Uterus (tissue), 4 donors: Measurements from ENCODE around the gene DCDC2B. TPM values are rescaled to one million over a fixed set of nuclear protein-coding genes. Genes with fewer than 3 reads are reported as not detected.

Source experiments
- DNase-seq, 2 donors: peaks; one replicate each; pipeline ENCODE4 v3.0.0-alpha.2; 2019 to 2020
- H3K27ac ChIP-seq, 2 donors: fragments of 200-600 bp; sonication (generic); 1 replicate in 1 of 2; 2 replicates in 1 of 2; pipeline ENCODE4 v1.5.1; 2016 to 2018
- H3K27me3 ChIP-seq, 2 donors: fragments of 200-600 bp; sonication (generic); one replicate each; pipeline ENCODE4 v1.5.1; 2018 to 2019; ENCODE audit warnings: control low read depth in 1 of 2
- H3K36me3 ChIP-seq, 2 donors: fragments of 200-600 bp; sonication (generic); one replicate each; pipeline ENCODE4 v1.5.1; 2019; ENCODE audit warnings: control low read depth in 1 of 2
- H3K4me1 ChIP-seq, 2 donors: fragments of 200-600 bp; sonication (generic); one replicate each; pipeline ENCODE4 v1.5.1; 2018 to 2019; ENCODE audit warnings: control low read depth in 1 of 2
- H3K4me3 ChIP-seq, 2 donors: fragments of 200-600 bp; sonication (generic); 1 replicate in 1 of 2; 2 replicates in 1 of 2; pipeline ENCODE4 v1.5.1; 2018 to 2019; ENCODE audit warnings: mild to moderate bottlenecking in 1 of 2
- H3K9me3 ChIP-seq, 2 donors: fragments of 200-600 bp; sonication (generic); one replicate each; pipeline ENCODE4 v1.5.1; 2019; ENCODE audit warnings: control low read depth in 1 of 2
- CTCF ChIP-seq, 4 experiments: fragments of 200-600 bp in 2 of 4; fragments of 450-650 bp in 2 of 4; sonication (generic) in 2 of 4; IDR thresholded peaks; one replicate each; pipeline ENCODE4 v1.5.1; 2016 to 2019; ENCODE audit warnings: antibody characterized with exemption in 4 of 4, mild to moderate bottlenecking in 2 of 4, moderate library complexity in 1 of 4
- POLR2A ChIP-seq, 2 donors: fragments of 450-650 bp; IDR thresholded peaks; one replicate each; pipeline ENCODE4 v1.6.1; 2016; ENCODE audit warnings: antibody characterized with exemption in 2 of 2, mild to moderate bottlenecking in 1 of 2, moderate library complexity in 1 of 2
- intact Hi-C: fragments of 100-400 bp; cut with DNase I; formaldehyde crosslinking; loops from one replicate; pipeline ENCODE4 v1.15.1; 2023; ENCODE audit warnings: low total_unique reads
- total RNA-seq, 4 donors: library from RNA; depleted of rRNA in 3 of 4; stranded (reverse); fragments of >200 nt in 3 of 4; gene quantifications; one replicate each; pipeline versions ENCODE4 v1.1.0 to v1.2.4, GENCODE V29; 2014 to 2023
- donor health status: DM: yes; HTN: yes; CAD: no.

The DCDC2B gene
- total RNA-seq, 4 donors from 2014 or later = 0.26 to 0.62 TPM; not detected in 2

GRCh38 chr1:32199043-32199716, 9.7 kb upstream of the DCDC2B start:
- no peak overlapping the region for H3K4me3 ChIP-seq
- H3K36me3 ChIP-seq = no peaks in the 10 kb centered on the region
- intact Hi-C loops = no loop called here
- H3K9me3 ChIP-seq = no peaks in the 10 kb centered on the region
- H3K27me3 ChIP-seq = no peaks in the 10 kb centered on the region
- TF ChIP-seq CTCF (IDR thresholded peaks at IDR 0.05) = no peak
- TF ChIP-seq POLR2A (IDR thresholded peaks at IDR 0.05) = no peak
- H3K4me1 ChIP-seq = peaks cover 0 to 14% of the 10 kb centered on the region in 2 donors
- peak overlapping the region; percentile 81 to 90 for H3K27ac ChIP-seq
- DNase-seq = no peak

- Histone ChIP-seq H3K4me3 (peak overlapping the region in 1 of 2 donors; percentile 73), H3K9me3 (no peaks in the 10 kb centered on the region), H3K27ac (peak overlapping the region; percentile 81 to 90), H3K4me1 (peaks cover 0 to 14% of the 10 kb centered on the region in 2 donors), H3K36me3 (no peaks in the 10 kb centered on the region), H3K27me3 (no peaks in the 10 kb centered on the region)
- no peak for TF ChIP-seq POLR2A (IDR thresholded peaks at IDR 0.05)
- TF ChIP-seq CTCF (IDR thresholded peaks at IDR 0.05) = no peak
- intact Hi-C loops = no loop called here
- DNase-seq = peak; percentile 45 to 51
These were observed 9.2 kb upstream of the DCDC2B start for GRCh38 chr1:32199717-32200072.

- intact Hi-C loops = no loop called here
- peak; percentile 74 to 77 for DNase-seq
- peaks cover 0 to 19% of the 10 kb centered on the region in 2 donors for H3K4me1 ChIP-seq
- no peaks in the 10 kb centered on the region for H3K36me3 ChIP-seq
- no peaks in the 10 kb centered on the region for H3K27me3 ChIP-seq
- peak within 1 kb of the TSS; percentile 51 to 73 for H3K4me3 ChIP-seq
- TF ChIP-seq POLR2A (IDR thresholded peaks at IDR 0.05) (peak in 1 of 2 donors; percentile 25), CTCF (IDR thresholded peaks at IDR 0.05) (no peak)
- H3K27ac ChIP-seq = peak within 1 kb of the TSS; percentile 81 to 90
- H3K9me3 ChIP-seq = no peaks in the 10 kb centered on the region
These were observed 8.5 kb upstream of the DCDC2B start, which contains the start of gene CCDC28B for GRCh38 chr1:32200226-32201010. Gene CCDC28B (plus strand): TSS chr1:32200595. CDS start chr1:32201936, 1,341 bp downstream.

- peaks cover 0 to 19% of the 10 kb centered on the region in 2 donors for H3K4me1 ChIP-seq
- H3K27ac ChIP-seq = peak overlapping the region; percentile 81 to 90
- peak; percentile 66 to 68 for DNase-seq
These were observed 7.7 kb upstream of the DCDC2B start for GRCh38 chr1:32201011-32201855.

More at GRCh38 chr1:32201011-32201855, 7.7 kb upstream of the DCDC2B start:
- H3K4me3 ChIP-seq = peak overlapping the region; percentile 51 to 73
- intact Hi-C loops = no loop called here
- no peaks in the 10 kb centered on the region for H3K27me3 ChIP-seq
- TF ChIP-seq POLR2A (IDR thresholded peaks at IDR 0.05) (no peak), CTCF (IDR thresholded peaks at IDR 0.05) (peak in 1 of 4 experiments; percentile 22)
- no peaks in the 10 kb centered on the region for H3K9me3 ChIP-seq
- H3K36me3 ChIP-seq = no peaks in the 10 kb centered on the region
